Suprapubic skin (tissue), 4 donors: Measurements from ENCODE around the gene VPS26B. TPM values are rescaled to one million over a fixed set of nuclear protein-coding genes. Genes with fewer than 3 reads are reported as not detected.

Experiments used
- DNase-seq, 2 donors: peaks; one replicate each; pipeline ENCODE4 v3.0.0-alpha.2; 2019; ENCODE audit warnings: low spot score in 2 of 2
- H3K27ac ChIP-seq: fragments of 200-600 bp; sonication (generic); one replicate; pipeline ENCODE4 v1.5.1; 2019
- H3K27me3 ChIP-seq: fragments of 200-600 bp; sonication (generic); one replicate; pipeline ENCODE4 v1.5.1; 2019
- H3K36me3 ChIP-seq: fragments of 200-600 bp; sonication (generic); one replicate; pipeline ENCODE4 v1.5.1; 2019
- H3K4me1 ChIP-seq: fragments of 200-600 bp; sonication (generic); one replicate; pipeline ENCODE4 v1.5.1; 2019
- H3K4me3 ChIP-seq: fragments of 200-600 bp; sonication (generic); one replicate; pipeline ENCODE4 v1.5.1; 2019; ENCODE audit warnings: mild to moderate bottlenecking
- H3K9me3 ChIP-seq: fragments of 200-600 bp; sonication (generic); one replicate; pipeline ENCODE4 v1.5.1; 2019
- CTCF ChIP-seq, 2 donors: fragments of 200-600 bp in 1 of 2; fragments of 450-650 bp in 1 of 2; sonication (generic) in 1 of 2; IDR thresholded peaks; one replicate each; pipeline ENCODE4 v1.5.1; 2016 to 2019; ENCODE audit warnings: antibody characterized with exemption in 2 of 2, mild to moderate bottlenecking in 1 of 2, moderate library complexity in 1 of 2
- EP300 ChIP-seq: sonication (generic); formaldehyde crosslinking; IDR thresholded peaks from one replicate; pipeline ENCODE4 v1.6.1; 2017; ENCODE audit warnings: antibody characterized with exemption
- POLR2A ChIP-seq, 2 donors: fragments of 450-650 bp; IDR thresholded peaks; one replicate each; pipeline ENCODE4 v1.6.1; 2017; ENCODE audit warnings: antibody characterized with exemption in 2 of 2, mild to moderate bottlenecking in 2 of 2, moderate library complexity in 2 of 2
- POLR2AphosphoS5 ChIP-seq, 3 donors: sonication (generic); formaldehyde crosslinking; IDR thresholded peaks; one replicate each; pipeline ENCODE4 v1.6.1; 2017; ENCODE audit warnings: antibody characterized with exemption in 3 of 3
- WGBS: methylation state at CpG from one replicate; pipeline ENCODE4 v1.1.5; 2018; 5-methylcytosine and 5-hydroxymethylcytosine counted together
- total RNA-seq, 4 donors: library from RNA; depleted of rRNA; stranded (reverse); fragments of >200 nt; gene quantifications; one replicate each; pipeline ENCODE4 v1.1.0, GENCODE V29; 2016

VPS26B gene
- total RNA-seq, 4 donors from 2014 or later = 60.4 to 80.9 (median 74.4) TPM

- Histone ChIP-seq H3K27me3 (no peaks in the 10 kb centered on the region), H3K27ac (no peak overlapping the region), H3K9me3 (no peaks in the 10 kb centered on the region), H3K4me3 (no peak overlapping the region), H3K36me3 (peaks cover 30% of the 10 kb centered on the region), H3K4me1 (peaks cover 44% of the 10 kb centered on the region)
- WGBS = 61% methylated on average over 10 of the region's 10 CpGs
- no peak for DNase-seq
- TF ChIP-seq CTCF (IDR thresholded peaks at IDR 0.05) (no peak), POLR2AphosphoS5 (IDR thresholded peaks at IDR 0.05) (no peak), POLR2A (IDR thresholded peaks at IDR 0.05) (no peak), EP300 (no peak)
Measured at GRCh38 chr11:134231958-134232659, 7.6 kb downstream of the VPS26B start.

- Histone ChIP-seq H3K4me1 (peaks cover 33% of the 10 kb centered on the region), H3K27me3 (no peaks in the 10 kb centered on the region), H3K36me3 (peaks cover 36% of the 10 kb centered on the region), H3K4me3 (no peak overlapping the region), H3K27ac (no peak overlapping the region), H3K9me3 (no peaks in the 10 kb centered on the region)
- 93% methylated on average over 4 of the region's 4 CpGs for WGBS
- no peak for DNase-seq
- TF ChIP-seq EP300 (no peak), POLR2A (IDR thresholded peaks at IDR 0.05) (no peak)
Measured at GRCh38 chr11:134233729-134234179, 9.3 kb downstream of the VPS26B start.

GRCh38 chr11:134235399-134235798 lies 10.9 kb downstream of the VPS26B start:
- H3K27ac ChIP-seq = no peak overlapping the region
- DNase-seq = no peak
- H3K27me3 ChIP-seq = no peaks in the 10 kb centered on the region
- no peak overlapping the region for H3K4me3 ChIP-seq
- WGBS = 86% methylated on average over 3 of the region's 3 CpGs
- H3K36me3 ChIP-seq = peaks cover 52% of the 10 kb centered on the region
- TF ChIP-seq POLR2AphosphoS5 (IDR thresholded peaks at IDR 0.05) (no peak), CTCF (IDR thresholded peaks at IDR 0.05) (no peak), POLR2A (IDR thresholded peaks at IDR 0.05) (no peak), EP300 (no peak)
- no peaks in the 10 kb centered on the region for H3K9me3 ChIP-seq
- peaks cover 21% of the 10 kb centered on the region for H3K4me1 ChIP-seq

GRCh38 chr11:134236834-134237556 lies 12.5 kb downstream of the VPS26B start:
- Histone ChIP-seq H3K27ac (no peak overlapping the region), H3K36me3 (peaks cover 67% of the 10 kb centered on the region), H3K4me3 (no peak overlapping the region), H3K4me1 (peaks cover 7% of the 10 kb centered on the region), H3K9me3 (no peaks in the 10 kb centered on the region), H3K27me3 (no peaks in the 10 kb centered on the region)
- 91% methylated on average over 7 of the region's 7 CpGs for WGBS
- TF ChIP-seq POLR2AphosphoS5 (IDR thresholded peaks at IDR 0.05) (no peak), EP300 (no peak), CTCF (IDR thresholded peaks at IDR 0.05) (no peak), POLR2A (IDR thresholded peaks at IDR 0.05) (no peak)
- DNase-seq = no peak

- H3K9me3 ChIP-seq = no peaks in the 10 kb centered on the region
- WGBS = 92% methylated on average over 11 of the region's 11 CpGs
- no peak for TF ChIP-seq POLR2AphosphoS5 (IDR thresholded peaks at IDR 0.05)
- TF ChIP-seq EP300 = no peak
- TF ChIP-seq CTCF (IDR thresholded peaks at IDR 0.05) = no peak
- TF ChIP-seq POLR2A (IDR thresholded peaks at IDR 0.05) = no peak
Measured at GRCh38 chr11:134237557-134237922, 13.1 kb downstream of the VPS26B start.

More at GRCh38 chr11:134237557-134237922, 13.1 kb downstream of the VPS26B start:
- H3K27me3 ChIP-seq = no peaks in the 10 kb centered on the region
- H3K27ac ChIP-seq = no peak overlapping the region
- peaks cover 3% of the 10 kb centered on the region for H3K4me1 ChIP-seq
- H3K36me3 ChIP-seq = peaks cover 72% of the 10 kb centered on the region
- H3K4me3 ChIP-seq = no peak overlapping the region
- no peak for DNase-seq
